Measurements from ENCODE around the gene KIF5C.

- TF ChIP-seq CTCF (IDR thresholded peaks at IDR 0.05; ENCODE audit: borderline replicate concordance, extremely low read depth, low read length, poor library complexity, severe bottlenecking) (no peak), EZH2 (IDR thresholded peaks at IDR 0.05; ENCODE audit: borderline replicate concordance, low read depth, low read length, severe bottlenecking) (no peak)
These were observed 159.4 kb downstream of the KIF5C start for GRCh38 chr2:149034406-149034805.
